ENCODE measurements around the gene UCHL5.
"Not testable (repeated sequence)": the region's sequence is repeated elsewhere in the genome, so short reads cannot be mapped to it uniquely, and the experiment has no call there.

UCHL5 gene

DNA sequence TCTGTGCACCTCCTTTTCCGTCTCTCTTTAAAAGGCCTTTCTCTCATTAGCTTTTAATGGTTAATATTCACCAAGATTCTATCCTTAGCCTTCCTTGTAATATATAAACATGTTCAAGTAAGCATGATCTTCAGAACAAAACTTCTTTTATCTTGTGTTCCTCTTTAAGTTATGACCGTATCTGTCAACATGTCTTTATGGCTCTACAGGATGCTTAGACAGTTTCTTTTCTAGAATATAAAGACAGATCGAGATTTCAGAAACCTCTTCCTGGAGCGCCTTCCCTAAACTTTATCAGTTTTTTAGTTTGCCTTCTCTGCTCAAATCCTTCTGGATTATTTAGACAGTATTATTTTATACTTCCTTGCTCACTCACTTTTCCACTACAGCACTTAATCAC, 7.4 kb upstream of the UCHL5 start:
- DNase-seq (ENCODE audit: extremely low read depth in 1 of 2, low read depth in 1 of 2), result no peak

DNA sequence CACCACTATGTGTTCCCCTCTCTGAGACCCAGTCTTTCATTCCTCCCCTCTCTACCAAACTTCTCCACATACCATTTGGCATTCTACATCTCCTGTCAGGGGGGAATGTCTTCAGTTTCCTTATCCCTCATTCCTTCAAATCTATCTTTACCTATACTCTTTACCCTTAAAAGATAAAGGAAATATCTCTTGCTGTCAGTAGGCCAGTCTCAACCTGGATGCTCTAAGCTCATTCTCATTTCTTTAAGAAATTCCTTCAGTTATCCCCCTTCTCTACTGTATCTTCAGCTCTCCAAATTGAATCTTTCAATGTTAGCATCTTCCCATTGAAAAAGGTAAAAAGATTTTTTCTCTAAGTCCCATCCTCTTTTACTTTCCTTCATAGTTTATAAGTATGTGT, 6.8 kb upstream of the UCHL5 start:
- no peak for DNase-seq (ENCODE audit: extremely low read depth in 1 of 2, low read depth in 1 of 2)

DNA sequence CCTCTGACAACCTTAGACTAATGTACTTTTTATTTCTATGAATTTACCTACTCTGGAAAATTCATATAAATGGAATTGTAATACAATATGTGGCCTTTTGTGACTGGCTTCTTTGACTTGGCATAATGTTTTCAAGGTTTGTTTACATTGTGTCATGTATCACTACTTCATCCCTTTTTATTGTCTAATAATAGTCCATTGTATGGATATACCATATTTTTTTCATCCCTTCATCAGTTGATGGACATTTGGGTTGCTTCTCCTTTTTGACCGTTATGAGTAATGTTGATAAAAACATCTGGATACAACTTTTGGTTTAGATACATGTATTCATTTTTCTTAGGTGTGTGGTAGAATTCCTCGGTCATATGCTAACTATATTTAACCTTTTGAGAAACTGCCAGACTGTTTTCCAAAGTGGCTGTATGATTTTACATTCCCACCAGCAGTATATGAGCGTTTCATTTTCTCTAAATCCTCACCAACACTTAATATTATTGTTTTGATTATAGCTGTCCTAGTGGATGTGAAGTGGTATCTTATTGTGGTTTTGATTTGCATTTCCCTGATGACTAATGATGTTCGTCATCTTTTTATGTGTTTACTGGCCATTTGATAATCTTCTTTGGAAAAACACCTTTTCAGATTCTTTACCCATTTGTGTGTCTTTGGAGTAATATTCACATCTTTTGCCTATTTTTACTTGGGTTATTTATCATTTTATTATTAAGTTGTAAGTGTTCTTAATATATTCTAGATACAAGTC, 3.7 kb upstream of the UCHL5 start:
- no peak for DNase-seq (ENCODE audit: extremely low read depth in 1 of 2, low read depth in 1 of 2)

DNA sequence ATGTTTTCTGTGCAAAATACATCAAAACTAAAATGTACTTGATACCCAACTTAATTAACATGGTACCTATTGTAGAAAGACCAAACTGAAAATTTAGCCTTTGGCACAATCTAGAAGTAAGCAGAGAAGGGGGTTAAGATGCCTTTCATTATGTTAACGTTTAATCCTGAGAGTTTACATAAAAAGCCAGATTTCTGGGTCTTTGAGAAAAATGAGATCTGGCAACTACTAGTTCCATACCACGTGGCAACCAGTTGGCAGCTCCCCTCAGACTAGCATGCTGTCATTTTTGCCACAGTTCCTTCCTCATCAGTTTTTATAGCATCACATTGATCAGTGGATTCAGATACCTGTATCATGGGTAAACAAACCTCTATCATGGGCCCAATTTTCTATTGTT, 1.8 kb upstream of the UCHL5 start:
- no peak for DNase-seq (ENCODE audit: extremely low read depth in 1 of 2, low read depth in 1 of 2)

DNA sequence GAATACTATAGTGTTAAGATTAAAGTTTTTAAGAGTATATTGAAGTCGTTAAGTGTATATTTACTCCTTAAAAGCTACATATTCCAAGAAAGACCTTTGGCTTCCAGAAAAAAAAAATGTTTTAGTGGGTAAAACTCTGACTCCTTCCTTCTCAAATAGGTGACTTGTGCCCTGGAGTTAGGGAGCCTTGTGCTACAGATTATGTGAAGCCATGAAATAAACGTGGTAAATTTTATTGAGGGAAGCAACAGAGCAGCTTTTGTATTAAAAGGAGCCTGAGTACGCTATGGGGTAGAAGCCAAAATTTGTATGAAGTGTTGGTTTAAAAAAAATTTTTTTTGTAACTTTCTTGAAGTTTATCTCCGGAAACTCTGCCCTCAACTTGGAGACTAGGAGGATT, 1.2 kb upstream of the UCHL5 start:
- DNase-seq (ENCODE audit: extremely low read depth in 1 of 2, low read depth in 1 of 2), result no peak

DNA sequence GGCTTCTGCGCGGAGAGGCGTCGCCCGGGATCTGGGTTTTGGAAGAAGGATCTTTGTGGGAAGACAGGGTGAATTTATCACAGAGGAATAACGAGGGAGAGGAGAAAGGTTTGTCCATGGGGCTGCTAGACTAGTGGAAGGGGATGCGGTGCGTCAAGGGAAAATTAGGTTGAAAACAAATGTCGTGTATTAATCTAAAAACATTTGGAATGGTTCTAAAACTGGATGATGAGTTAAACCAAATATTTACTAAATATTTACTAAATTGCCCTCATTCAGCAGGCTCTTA, 899 bp upstream of the UCHL5 start:
- DNase-seq (ENCODE audit: extremely low read depth in 1 of 2, low read depth in 1 of 2), result no peak

DNA sequence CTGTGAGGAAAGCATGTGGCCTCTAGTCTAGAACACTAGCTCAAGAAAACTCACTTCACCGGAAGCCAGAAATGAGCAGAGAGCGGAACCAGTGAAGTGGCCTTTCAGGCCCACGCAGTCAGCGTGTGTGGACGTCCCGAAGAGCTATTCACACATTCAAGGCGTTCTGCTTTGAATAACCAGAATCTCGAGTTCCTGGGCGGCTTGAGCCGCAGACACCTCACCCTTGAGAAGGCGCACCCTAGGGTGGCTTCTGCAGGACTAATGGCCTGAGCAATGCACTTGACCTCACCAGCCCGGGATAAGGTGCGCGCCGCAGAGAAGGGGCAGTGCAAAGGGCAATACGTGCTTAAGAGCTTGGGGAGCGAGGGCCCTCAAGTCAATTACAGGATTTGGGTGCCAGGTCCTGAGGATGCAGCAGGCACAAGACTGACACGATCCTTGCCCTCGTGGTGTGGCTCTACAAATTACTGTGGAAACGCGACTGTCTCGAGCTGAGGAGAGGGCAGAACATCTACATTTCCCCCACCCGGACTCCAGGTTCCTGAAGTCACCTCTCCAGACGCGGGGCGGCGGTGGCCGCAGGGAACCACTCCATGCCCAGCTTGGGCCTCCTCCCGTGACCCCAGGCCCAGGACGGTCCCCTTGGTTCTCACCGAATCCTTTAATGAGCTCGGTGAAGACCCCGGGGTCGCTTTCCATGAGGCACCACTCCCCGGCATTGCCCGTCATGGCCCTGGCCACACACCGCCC, 455 bp downstream of the UCHL5 start:
- DNase-seq (ENCODE audit: extremely low read depth in 1 of 2, low read depth in 1 of 2), result peak; percentile 46 to 66

DNA sequence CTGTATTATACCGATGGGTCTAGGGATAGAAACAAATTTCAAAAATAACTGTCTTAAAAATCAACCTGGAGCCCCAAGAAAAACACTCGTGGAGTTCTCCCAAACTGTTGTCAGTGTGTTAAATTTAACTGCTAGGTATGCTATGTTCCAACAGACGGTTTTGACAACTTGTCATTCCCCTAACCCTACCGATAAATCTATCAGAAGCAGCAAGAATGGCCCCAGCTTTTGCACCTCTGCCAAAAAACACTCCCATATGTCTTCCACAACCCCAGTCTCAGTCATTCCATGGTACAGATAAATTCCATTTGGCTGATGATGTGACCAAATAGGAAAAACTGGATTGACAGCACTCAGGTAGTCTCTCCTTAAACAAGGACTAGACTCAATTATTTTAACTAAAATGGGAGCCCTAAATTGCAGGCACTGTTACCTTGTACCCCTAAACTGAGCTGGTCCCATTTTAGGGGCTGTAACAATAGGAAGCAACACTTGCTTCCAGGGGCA, 4.9 kb downstream of the UCHL5 start:
- no peak for DNase-seq (ENCODE audit: extremely low read depth in 1 of 2, low read depth in 1 of 2)

- not testable (repeated sequence) for DNase-seq (ENCODE audit: extremely low read depth in 1 of 2, low read depth in 1 of 2)
These were observed 10.2 kb downstream of the UCHL5 start for GRCh38 chr1:193048913-193049312.

- no peak for DNase-seq (ENCODE audit: extremely low read depth in 1 of 2, low read depth in 1 of 2)
These were observed 16.1 kb downstream of the UCHL5 start for GRCh38 chr1:193042766-193043691.

DNA sequence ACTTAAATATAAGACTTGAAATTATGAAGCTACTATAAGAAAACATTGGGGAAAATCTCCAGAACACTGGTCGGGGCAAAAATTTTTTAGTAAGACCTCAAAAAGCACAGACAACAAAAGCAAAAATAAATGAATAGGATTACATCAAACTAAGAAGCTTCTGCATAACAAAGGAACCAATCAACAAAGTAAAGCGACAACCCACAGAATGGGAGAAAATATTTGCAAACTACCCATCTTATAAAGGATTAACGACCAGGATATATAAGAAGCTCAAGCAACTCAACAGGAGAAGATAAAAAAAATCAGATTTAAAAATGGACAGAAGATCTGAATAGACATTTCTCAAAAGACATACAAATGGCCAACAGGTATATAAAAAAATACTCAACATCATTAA, 19.1 kb downstream of the UCHL5 start:
- no peak for DNase-seq (ENCODE audit: extremely low read depth in 1 of 2, low read depth in 1 of 2)

GRCh38 chr1:193036337-193037047, 22.7 kb downstream of the UCHL5 start:
- DNase-seq (ENCODE audit: extremely low read depth in 1 of 2, low read depth in 1 of 2), result no peak

GRCh38 chr1:193033610-193034009, 25.6 kb downstream of the UCHL5 start:
- DNase-seq (ENCODE audit: extremely low read depth in 1 of 2, low read depth in 1 of 2), result no peak

GRCh38 chr1:193032643-193033427, 26.3 kb downstream of the UCHL5 start:
- not testable (repeated sequence) for DNase-seq (ENCODE audit: extremely low read depth in 1 of 2, low read depth in 1 of 2)

DNA sequence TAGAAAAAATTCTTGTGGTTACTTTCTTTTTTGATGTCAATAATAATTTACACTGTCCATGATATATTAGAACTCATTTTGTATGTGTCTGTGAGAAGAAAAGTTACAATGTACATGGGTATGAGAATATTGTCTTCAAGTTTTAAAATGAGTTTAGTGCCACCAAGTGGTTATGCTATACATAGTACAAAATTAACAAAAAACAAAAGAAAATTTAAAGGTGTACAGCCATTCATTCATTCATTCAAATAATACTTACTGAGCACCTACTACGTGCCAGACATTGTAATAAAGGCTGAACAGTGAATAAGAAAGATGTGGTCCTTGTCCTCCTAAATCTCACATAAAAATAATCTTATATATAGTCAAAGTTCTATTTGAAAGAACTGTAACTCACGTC, 27.7 kb downstream of the UCHL5 start:
- DNase-seq (ENCODE audit: extremely low read depth in 1 of 2, low read depth in 1 of 2), result no peak

- DNase-seq (ENCODE audit: extremely low read depth in 1 of 2, low read depth in 1 of 2), result no peak
These were observed 28.9 kb downstream of the UCHL5 start for GRCh38 chr1:193030280-193030679.

DNA sequence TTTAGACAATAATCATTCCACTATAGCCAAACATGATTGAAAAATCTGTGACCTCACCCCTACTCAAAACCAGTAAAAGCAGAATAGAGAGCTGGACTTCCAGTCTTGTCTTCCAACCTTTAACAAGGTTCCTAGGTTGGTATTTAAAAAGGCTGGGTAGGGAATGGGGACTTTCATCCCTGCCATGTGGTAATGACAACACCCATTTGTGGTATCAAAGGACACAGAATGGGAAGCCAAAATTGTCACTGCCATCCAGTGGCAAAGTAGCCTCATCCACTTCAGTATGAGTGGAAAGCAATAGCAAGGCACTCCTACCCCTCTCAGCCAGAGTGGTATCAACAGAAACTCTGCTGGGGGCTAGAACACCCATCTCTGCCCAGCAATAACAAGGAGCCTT, 33.9 kb downstream of the UCHL5 start:
- DNase-seq (ENCODE audit: extremely low read depth in 1 of 2, low read depth in 1 of 2), result no peak

- DNase-seq (ENCODE audit: extremely low read depth in 1 of 2, low read depth in 1 of 2), result no peak
These were observed 39.6 kb downstream of the UCHL5 start for GRCh38 chr1:193019442-193020026.

DNA sequence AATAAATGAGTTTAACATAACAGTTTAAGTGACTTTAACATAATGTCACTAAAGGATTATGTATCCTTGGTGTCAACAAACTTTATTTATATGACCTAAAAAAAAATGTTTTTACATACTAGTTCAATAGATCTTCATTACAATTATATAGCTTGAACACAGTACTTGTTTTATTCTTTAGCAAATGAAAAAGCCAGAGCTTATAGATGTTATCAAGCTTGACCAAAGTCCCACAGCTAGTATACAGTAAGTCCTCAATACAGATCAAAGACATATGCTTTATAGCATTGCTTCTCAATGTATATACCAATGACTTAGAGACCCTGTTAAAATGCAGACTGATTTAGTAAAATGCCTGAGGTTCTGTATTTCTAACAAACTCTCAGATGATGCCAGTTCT, 42.4 kb downstream of the UCHL5 start:
- DNase-seq (ENCODE audit: extremely low read depth in 1 of 2, low read depth in 1 of 2), result no peak

- no peak for DNase-seq (ENCODE audit: extremely low read depth in 1 of 2, low read depth in 1 of 2)
These were observed 44.8 kb downstream of the UCHL5 start for GRCh38 chr1:193014400-193014799.
